GM11168 (cell line): Measurements from ENCODE around the gene DCDC2.
"Not testable (repeated sequence)": the region's sequence is repeated elsewhere in the genome, so short reads cannot be mapped to it uniquely, and the experiment has no call there.

Source experiments
- in situ Hi-C: fragments of 300-500 bp; cut with MboI; formaldehyde crosslinking; loops from one replicate; pipeline ENCODE4 v1.12.0; 2022; ENCODE audit warnings: low sequenced_read_pairs; ENCODE audit not compliant: unreplicated experiment

The DCDC2 gene

GRCh38 chr6:24329022-24329421 lies 28.8 kb downstream of the DCDC2 start:
- in situ Hi-C loops: no loop called here

- in situ Hi-C loops: no loop called here
Measured at GRCh38 chr6:24327756-24328155, 30.1 kb downstream of the DCDC2 start.

- in situ Hi-C loops: no loop called here
Measured at GRCh38 chr6:24325978-24326377, 31.9 kb downstream of the DCDC2 start.

GRCh38 chr6:24324617-24325016 lies 33.2 kb downstream of the DCDC2 start:
- in situ Hi-C loops: no loop called here

- in situ Hi-C loops: no loop called here
Measured at GRCh38 chr6:24323632-24324337, 34.1 kb downstream of the DCDC2 start.

GRCh38 chr6:24322924-24323323 lies 34.9 kb downstream of the DCDC2 start:
- in situ Hi-C loops: no loop called here

GRCh38 chr6:24322446-24322845 lies 35.4 kb downstream of the DCDC2 start:
- in situ Hi-C loops: not testable (repeated sequence)

- in situ Hi-C loops: no loop called here
Measured at GRCh38 chr6:24321538-24322162, 36.2 kb downstream of the DCDC2 start.

- in situ Hi-C loops: no loop called here
Measured at GRCh38 chr6:24313251-24314141, 44.4 kb downstream of the DCDC2 start.

- in situ Hi-C loops: not testable (repeated sequence)
Measured at GRCh38 chr6:24311775-24312174, 46.1 kb downstream of the DCDC2 start.

GRCh38 chr6:24307881-24308280 lies 50.0 kb downstream of the DCDC2 start:
- in situ Hi-C loops: no loop called here

- in situ Hi-C loops: no loop called here
Measured at GRCh38 chr6:24306936-24307335, 50.9 kb downstream of the DCDC2 start.

GRCh38 chr6:24306038-24306437 lies 51.8 kb downstream of the DCDC2 start:
- in situ Hi-C loops: no loop called here

GRCh38 chr6:24296944-24297343 lies 60.9 kb downstream of the DCDC2 start:
- in situ Hi-C loops: no loop called here

- in situ Hi-C loops: not testable (repeated sequence)
Measured at GRCh38 chr6:24293852-24294251, 64.0 kb downstream of the DCDC2 start.

- in situ Hi-C loops: no loop called here
Measured at GRCh38 chr6:24287239-24287638, 70.6 kb downstream of the DCDC2 start.

- in situ Hi-C loops: no loop called here
Measured at GRCh38 chr6:24284006-24284405, 73.9 kb downstream of the DCDC2 start.

- in situ Hi-C loops: no loop called here
Measured at GRCh38 chr6:24283043-24283985, 74.5 kb downstream of the DCDC2 start.

GRCh38 chr6:24274441-24275083 lies 83.3 kb downstream of the DCDC2 start:
- in situ Hi-C loops: no loop called here
